Measurements from ENCODE around the gene SVIL.
"Not testable (repeated sequence)": the region's sequence is repeated elsewhere in the genome, so short reads cannot be mapped to it uniquely, and the experiment has no call there.

The SVIL gene

DNA sequence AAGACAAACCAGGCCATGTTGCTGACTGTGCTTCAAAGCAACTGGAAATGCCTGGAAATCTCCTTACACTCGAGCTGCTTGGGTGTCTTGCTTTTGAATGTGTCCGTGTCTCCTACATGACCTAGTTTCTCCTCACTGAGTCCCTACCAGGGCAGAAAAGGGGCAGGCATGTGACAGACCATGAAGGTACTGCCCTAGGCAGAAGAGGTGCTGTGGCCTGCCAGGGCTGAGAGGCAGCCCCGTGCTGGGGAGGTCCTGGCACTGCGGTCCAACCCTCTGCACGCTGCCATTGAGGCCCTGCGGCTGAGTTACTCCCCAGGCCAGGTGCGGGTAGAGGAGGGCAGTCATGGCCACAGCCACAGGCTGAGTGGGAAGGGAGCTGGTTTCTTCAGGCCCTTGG lies 186.6 kb downstream of the SVIL start:
- DNase-seq = no peak

DNA sequence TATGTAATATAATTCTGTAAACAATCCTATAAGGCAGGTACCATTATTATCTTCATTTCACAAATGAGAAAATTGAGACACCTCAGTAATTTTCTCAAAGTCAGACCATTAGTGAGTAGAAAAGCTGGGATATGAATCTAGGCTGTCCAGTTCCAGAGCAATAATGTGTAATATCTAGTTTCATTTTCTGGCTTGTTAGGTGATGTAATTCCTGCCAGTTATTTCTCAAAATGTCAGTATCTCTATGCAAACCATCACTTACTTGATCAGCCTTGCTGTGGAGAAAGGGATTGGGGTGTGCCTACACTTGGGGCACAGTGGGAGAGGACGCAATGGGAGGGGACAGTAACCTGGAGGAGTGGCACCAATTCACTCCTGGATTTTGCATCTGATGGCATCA lies 188.4 kb downstream of the SVIL start:
- no peak for DNase-seq

GRCh38 chr10:29443745-29444523 lies 190.8 kb downstream of the SVIL start:
- DNase-seq = no peak

- DNase-seq = no peak
Observed at GRCh38 chr10:29440981-29441380, 193.8 kb downstream of the SVIL start.

DNA sequence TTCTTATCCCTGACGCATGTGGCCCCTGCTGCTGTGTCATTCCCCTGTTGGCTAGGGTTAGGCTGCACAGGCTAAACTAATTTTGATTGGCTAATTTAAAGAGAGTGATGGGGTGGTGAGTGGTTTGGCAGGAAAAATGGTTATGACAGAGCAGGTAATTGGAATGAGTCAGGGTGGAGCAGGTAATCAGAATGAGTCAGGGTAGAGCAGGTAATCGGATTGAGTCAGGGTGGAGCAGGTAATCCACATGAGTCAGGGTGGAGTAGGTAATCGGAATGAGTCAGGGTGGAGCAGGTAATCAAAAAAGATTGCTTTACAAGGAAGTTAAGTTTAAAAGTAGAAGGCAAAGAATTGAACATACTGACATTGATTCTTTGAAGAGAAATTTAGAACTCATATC lies 195.8 kb downstream of the SVIL start:
- not testable (repeated sequence) for DNase-seq

GRCh38 chr10:29438271-29438670 lies 196.5 kb downstream of the SVIL start:
- DNase-seq = no peak

DNA sequence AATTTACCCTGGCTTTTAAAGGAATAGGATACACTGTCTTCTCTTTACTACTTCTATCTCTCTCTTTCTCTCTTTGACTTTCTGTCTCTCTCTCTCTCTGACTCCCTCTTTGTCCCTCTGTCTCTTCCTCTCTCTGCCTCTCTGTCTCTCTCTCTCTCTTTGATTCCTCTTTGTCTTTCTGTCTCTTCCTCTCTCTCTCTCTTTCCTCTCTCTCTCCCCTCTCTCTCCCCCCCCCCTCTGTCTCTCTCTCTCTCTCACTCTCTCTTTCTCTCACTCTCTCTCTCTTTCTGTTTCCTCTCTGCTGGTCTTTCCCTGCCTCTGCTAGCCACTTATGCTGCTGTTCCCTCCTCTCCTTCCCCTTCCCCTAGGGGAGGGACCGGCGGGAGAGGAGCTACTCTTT lies 196.9 kb downstream of the SVIL start:
- no peak for DNase-seq

DNA sequence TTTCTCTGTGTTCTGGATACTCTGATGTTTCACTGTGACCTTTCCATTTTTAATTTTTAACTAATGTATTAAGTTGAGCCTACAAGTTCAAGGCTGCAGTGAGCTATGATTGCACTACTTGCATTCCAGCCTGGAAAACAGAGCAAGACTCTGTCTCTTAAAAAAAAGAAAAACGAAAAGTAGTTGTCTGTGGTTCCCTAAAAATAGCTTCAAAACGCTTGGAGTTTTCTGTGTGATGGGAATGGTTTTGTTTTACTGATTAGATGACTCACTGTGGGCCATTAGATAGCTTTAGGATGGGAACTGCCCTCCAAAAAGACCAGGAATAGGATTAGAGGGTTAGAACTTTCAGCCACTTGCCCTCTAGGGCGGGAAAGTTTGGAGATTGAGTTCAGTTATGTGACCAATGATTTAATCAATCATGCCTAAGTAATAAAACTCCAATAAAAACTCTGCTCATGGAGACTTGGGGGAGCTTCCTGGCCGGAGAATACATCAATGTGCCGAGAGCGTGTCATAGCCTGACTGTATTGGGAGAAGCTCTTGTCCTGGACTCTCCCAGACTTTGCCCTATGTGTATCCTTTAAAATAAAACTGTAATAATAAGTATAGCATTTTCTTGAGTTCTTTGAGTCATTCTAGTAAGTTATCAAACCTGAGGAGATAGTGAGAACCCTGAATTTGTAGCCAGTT lies 198.8 kb downstream of the SVIL start:
- no peak for DNase-seq

GRCh38 chr10:29434111-29434510 lies 200.7 kb downstream of the SVIL start:
- DNase-seq = no peak

DNA sequence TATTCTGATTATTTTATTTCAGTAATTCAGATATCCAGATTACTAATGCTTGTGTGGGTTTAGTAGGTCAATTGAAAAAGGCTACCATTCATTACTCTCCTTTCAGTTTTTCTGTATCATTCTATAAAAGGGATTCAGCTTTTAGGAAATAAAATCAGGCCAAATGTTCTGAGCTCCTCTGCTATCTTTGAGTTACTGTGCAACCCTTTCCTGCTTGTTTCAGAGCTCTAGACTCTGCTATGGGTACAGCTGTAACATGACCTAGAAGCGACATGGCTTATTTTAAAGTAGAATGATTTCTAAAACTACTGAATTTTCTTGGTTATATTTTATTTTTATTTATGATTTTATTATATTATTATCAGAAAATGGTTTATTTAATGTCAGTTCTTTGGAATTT lies 203.1 kb downstream of the SVIL start:
- no peak for DNase-seq

GRCh38 chr10:29430101-29430500 lies 204.7 kb downstream of the SVIL start:
- no peak for DNase-seq

DNA sequence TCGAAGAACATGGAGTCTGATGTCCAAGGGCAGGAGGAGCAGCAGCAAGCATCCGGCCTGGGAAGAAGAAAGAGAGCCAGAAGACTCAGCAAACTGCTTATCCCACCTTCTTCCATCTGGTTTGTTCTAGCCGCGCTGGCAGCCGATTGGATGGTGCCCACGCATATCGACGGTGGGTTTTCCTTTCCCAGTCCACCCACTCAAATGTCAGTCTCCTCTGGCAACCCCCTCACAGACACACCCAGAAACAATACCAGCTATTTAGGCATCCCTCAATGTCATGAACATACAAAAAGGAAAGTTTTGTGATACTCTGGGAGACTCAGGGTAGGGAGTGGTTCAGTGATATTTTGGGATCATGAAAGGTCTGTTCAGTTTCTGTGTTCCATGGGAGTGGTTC lies 206.3 kb downstream of the SVIL start:
- DNase-seq = no peak

- no peak for DNase-seq
Observed at GRCh38 chr10:29427667-29428066, 207.1 kb downstream of the SVIL start.

- DNase-seq = no peak
Observed at GRCh38 chr10:29426420-29426819, 208.4 kb downstream of the SVIL start.

DNA sequence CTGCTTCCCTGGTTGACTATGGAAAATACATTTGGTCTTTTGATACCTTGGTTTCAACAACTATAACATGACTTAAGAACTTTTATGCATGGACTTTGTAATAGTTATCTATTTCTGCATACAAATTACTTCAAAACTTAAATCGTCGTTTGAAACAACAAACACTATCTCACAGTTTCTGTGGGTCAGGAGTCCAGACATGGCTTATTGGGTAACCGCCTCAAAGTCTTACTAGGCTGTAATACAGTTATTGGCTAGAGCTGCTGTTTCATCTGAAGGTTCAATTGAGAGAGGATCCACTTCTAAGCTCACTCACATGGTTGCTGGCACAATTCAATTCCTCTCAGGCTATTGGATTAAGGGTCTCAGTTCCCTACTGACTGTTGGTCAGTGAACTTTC lies 210.8 kb downstream of the SVIL start:
- DNase-seq = no peak

GRCh38 chr10:29420744-29421143 lies 214.0 kb downstream of the SVIL start:
- no peak for DNase-seq

GRCh38 chr10:29417324-29417723 lies 217.4 kb downstream of the SVIL start:
- DNase-seq = no peak

- DNase-seq = no peak
Observed at GRCh38 chr10:29415876-29416275, 218.9 kb downstream of the SVIL start.

GRCh38 chr10:29414501-29414900 lies 220.3 kb downstream of the SVIL start:
- DNase-seq = no peak

GRCh38 chr10:29412485-29412884 lies 222.3 kb downstream of the SVIL start:
- no peak for DNase-seq

DNA sequence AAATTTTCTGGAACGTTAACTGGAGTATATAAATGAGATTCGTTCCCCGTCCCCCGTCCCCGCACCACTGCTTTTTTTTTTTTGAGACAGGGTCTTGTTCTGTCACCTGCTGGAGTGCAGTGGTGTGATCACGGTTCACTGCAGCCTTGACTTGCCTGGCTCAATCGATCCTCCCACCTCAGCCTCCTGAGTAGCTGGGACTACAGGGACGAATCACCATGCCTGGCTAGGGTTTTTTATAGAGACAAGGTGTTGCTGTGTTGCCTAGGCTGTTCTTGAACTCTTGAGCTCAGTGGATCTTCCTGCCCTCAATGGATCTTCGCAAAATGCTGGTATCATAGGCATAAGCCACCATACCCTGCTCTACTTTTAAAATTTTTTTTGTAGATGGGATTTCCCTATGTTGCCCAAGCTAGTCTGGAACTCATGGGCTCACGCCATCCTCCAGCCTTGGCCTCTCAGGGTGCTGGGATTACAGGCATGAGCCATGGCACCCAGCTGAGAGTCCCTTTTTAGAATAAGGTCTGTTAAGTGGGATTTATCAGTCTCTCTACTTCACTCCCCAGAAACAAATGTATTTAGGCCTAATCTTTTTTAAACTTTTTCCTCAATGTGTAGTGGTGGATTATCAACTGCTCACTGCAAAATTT lies 223.0 kb downstream of the SVIL start:
- no peak for DNase-seq

- DNase-seq = peak; percentile 60
Observed at GRCh38 chr10:29409241-29410054, 225.3 kb downstream of the SVIL start.

DNA sequence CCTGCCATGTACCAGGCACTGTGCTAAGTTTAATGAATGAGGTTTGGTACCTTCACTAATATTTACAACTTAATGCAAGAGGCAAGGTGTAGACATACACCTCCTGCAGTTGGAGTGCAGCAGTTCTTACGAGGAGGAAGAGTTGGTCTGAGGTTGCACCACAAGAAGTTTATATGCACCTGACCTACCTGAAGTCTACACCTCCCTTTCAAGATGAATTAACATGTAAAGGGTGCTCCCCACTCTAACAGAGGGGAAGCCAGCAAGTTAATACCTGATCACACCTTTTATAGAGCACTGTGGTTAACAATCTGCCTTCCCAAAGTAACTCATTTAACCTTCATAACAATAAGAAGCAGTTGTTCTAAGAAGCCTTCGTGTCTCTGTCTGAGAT lies 225.9 kb downstream of the SVIL start:
- DNase-seq = no peak
